ENCODE data around the gene CARS2.

Gene CARS2

DNA sequence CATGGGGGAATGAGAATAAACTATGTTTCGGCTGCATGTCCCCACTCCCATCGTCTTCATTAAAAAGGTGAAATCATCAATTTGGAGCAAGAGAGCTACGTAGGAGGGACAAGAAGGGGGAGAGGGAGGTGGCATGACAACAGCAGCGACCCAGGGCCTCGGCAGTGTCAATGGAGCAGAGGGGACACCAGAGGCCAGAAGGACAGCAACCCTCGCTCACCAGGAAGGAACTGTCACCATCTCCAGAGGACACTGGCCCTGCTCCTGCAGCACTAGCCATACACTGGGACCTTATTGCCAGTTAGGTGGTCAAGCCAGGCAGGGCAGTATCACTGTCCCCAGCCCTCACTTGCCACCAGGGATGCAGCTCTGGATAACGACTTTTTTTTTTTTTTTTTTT is 56.4 kb downstream of the CARS2 start:
- DNase-seq, result no peak

DNA sequence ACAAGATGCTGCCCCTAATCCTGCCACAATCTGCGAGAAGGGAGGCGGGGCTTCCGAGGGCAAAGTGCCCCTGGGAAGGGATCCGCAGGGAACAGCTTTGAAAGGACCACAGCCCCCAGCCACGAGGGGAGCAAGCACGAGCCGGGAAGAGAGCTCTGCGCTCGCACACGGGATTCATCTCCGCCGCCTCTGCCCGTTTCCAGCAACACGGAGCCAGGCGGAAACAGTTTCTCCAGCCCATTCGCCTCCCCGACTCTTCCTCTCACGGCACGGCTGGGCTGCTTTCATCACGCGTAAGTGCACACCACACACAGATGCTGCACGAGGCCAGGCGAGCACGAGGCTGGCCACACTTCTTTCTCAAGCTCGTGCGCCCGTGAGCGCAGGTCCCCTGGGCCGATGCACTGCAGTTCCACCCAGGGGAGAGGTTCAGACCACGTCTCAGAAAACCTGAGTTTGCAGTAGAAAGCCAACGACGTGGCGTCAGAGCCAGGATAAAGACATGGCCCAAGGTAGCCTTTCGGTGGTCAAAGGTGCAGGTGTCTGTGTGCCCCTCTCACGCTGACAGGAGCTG is 57.0 kb downstream of the CARS2 start:
- no peak for DNase-seq

DNA sequence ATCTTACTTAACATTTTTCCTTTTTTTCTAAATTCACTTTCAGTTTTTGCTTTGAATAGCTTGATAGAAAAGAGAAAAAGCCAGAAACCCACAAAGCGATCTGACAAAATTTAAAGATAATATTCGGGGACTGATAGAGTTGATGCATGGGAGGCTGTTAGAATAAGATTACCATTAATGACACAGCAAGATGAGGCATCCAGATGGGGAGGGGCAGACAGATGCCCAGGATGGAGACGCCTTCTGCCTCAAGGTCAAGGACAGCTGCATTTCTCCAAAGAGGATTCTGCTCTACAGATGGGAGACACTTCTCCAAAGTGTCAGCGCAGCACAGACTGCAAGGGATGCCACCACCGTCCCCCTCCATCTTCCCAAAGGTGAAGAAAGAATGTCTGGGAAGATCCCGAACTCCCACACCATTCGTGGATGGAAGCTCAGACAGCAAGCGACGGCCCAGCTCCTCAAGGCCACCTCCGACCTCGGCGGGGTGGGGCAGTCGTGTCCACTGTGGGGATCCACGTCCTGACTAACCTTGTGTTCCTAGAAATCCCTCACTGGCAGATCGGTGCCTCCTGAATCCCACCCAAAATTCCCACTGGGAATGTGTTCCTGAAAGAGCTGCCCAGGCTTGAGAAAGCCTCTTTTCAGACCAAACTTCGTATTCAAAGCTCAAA is 57.6 kb downstream of the CARS2 start:
- no peak for DNase-seq

DNA sequence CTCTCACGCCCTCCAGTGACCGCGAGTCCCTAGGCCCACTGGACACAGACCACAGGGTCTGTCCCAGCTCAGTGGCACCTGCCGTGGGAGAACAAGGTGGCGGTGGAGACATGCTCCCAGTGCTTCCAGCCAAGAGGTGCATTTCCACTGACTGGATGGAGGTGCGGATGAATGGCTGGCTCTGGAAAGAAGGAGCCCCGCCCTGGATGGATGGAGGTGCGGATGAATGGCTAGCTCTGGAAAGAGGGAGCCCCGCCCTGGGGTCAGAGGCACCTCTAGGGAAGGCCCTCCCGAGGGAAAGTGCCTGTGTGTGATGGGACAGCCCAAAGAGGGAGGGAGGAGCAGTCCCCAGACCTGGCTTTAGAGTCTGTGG is 58.6 kb downstream of the CARS2 start:
- no peak for DNase-seq

DNA sequence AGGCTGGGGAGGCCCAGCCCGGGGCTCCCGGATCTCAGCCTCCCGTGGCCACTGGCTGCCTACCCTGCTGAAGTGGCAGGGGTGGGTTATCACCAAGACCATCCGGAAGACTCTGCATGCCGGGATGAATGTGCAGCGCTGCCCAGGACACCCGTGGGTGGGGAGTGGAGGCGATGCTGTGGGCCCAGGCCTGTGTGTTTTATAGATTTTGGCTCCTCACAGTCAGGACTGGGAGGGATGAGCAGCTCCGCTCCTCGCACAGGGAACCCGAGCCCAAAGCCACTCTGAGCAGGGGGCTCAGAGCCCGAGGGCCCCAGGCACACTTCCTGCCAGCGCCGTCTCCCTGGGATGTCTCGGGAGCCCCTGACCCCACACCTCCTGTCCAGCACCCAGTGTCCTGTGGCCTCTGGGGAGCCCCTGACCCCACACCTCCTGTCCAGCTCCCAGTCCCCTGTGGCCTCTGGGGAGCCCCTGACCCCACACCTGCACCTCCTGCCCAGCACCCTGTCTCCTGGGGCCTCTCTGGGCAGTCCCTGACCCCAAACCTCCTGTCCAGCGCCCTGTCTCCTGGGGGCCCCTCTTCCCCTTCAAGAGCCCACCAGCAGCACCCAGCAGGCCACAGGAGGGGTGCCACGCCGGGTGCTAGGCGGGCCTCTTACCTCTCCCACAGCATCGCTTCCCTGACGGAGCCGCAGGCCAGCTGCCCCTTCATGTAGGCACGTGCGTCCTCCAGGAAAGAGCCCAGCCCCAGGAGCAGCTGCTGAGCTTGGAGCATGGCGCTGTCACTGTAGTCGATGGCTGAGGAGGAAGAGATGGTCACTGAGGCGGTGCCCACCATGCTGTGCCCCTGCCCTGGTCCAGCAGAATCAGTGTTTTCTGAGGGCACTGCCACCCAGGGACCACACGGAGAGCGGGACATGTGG is 59.2 kb downstream of the CARS2 start:
- no peak for DNase-seq

DNA sequence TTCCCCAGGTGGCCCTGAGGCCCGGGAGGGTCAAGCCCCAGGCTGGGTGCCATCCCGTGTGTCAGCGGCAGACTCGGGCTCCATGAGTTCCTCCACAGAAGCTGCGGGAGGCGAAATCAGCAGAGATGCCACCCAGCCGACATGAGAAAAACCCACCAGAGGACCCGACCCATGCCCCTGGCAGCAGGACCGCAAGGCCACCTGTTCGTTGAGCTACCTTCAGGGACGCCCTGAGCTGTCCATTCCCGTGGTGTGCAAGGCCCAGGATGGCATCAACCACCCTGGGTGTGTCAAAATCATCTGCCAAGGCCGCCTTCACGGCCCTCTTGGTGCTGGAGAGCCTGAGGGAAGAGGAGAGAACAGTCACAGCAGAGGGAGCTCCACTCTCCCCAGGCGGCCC is 60.2 kb downstream of the CARS2 start:
- no peak for DNase-seq

DNA sequence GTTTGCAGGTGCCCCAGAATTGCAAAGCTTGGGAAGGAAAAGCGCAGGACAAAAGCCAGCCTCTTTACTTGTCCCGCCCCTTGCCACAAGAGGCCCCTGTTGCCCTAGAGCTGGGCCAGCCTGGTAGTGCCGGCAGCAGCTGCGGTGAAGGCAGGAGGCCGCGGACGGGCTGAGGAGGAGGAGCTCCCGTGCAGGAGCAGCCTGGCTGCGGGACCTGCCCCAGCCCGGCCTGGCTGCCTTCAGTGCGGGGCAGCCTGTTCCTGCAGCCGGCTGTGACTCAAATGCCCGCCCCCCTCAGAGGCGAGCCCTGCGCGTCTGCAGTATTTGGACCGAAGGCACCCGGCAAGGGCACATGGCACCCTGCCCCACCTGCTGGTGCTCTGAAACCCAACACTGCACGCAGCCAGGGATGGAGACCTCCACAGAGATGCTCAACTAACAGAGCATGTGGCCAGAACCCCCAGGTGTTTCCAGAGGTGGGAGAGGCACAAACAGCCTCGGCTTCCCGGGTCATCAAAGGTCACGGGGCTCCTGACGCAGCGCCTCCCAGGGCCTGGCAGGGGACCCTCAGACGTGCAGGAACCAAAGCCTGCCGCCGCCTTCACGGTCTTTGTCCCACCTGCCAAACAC is 60.9 kb downstream of the CARS2 start:
- peak; percentile 51 for DNase-seq

DNA sequence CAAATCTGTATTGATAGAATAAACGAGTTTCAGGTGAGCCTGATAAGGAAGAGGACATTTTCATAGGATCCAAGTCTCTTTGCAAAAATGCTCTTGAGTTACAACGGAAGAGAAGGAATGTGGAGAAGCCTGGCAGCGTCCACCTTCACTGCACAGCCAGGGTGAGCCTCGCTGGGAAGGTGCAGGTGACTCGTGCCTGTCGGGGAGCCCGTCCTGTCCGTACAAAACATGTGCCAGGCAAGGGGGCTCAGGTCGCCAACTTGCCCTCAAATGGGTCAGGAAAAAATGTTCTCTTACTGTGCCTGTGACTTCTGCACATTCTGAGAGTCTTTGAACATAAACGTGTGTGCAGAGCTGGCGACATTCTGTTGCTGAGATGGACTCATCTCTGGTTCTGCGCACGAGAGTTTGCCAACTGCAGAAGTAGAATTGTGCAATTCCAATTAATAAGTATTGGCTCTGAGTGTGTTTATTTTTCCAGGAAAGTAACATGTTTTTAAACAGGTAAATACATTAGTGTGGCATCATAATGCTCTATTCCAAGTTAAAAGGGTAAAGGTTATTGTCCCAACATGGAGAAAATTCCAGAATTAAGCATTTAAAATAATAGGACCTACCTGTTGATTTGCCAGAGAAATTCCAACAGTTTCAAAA is 62.0 kb downstream of the CARS2 start:
- no peak for DNase-seq

DNA sequence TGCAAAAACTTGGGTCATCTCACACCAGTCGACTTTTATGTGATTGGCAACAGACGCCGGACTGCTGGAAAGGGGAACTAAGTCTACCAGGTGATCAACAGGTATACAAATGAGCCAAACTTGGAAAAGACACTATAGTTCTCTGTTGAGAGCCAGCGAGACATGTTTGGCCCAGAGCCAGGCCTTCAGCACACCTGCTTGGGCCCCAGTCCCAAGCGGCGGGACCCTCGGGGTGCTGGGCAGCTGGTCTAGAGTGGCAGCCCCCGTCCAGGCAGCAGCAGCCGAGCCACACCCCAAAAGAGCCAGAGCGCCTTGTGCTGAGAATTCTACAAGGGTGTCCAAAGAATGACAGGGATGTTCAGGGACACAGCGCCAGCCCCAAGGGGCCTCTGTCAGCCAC is 62.6 kb downstream of the CARS2 start:
- no peak for DNase-seq

DNA sequence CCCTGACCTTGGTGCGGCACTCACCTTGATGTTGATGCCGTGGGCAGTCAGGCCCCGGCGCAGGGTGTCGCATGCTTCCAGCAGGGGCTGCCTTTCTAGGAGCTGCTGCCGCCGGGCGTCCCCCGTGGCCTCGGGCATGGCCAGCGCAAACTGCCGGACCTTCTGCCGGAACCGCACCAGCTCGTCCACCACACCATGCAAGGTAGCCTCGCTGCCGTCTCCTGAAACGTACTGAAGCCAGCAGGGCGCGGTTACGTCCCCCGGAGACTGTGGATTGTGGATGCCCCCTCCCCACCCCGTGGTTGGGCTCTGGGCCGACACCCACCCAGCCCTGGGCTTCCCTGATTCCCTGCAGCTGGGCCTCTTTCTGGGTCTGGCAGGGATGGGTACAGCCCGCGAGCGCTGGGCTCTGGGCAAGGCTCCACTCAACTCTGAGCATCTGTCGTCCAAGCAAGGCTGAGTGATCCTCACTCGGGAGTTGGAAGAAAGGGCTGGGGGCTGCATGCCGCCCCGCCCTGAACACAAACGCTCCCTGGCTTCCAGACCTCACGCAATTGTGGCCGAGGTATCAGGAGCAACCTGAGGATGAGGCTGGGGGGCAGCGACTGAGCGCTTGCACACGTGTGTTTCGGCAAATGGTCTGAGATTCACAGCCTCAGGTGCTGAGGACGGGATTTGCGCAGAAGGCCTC is 63.5 kb downstream of the CARS2 start:
- DNase-seq, result no peak

DNA sequence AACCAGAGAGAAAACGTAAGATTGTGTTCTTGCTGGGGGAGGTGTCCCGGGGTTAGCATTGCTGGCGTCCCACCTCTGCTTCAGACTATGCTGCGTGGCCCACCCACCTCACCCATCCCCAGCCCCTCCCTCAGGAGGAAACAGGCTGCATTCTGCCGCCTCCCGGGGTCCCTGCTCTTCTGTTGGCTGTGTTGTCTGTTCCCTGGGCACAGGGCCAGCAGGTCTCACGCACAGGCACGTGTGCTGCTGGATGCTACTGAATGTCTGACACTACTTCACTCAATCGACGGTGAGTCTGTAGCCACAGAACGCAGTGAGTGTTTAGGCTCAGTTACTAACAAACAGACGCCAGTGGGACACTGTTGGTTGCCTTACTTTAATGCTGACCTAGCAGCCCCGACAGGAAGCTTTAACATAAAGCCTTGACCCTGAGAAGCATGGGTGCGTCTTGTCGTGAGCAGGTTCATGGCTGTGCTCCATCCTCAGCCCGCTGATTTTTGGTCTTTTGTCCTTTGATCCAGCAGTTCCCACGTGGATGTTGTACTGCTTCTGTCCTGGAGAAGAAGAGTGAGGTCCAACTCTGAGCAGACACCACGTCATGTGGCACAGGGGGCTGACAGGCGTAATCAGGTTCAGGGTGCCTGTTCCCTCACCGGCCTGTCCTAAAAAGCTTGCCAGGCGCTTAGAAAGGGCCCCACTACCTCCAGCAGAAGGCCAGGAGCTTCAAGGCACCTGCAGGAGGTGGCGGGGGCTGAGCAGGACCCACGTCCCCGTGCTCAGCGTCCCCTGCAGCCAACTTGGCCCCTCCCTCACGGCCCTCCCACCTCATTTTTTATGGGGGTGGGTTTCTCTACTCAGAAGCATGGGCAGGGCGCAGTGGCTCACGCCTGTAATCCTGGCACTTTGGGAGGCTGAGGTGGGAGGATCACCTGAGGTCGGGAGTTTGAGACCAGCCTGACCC is 64.6 kb downstream of the CARS2 start:
- no peak for DNase-seq

DNA sequence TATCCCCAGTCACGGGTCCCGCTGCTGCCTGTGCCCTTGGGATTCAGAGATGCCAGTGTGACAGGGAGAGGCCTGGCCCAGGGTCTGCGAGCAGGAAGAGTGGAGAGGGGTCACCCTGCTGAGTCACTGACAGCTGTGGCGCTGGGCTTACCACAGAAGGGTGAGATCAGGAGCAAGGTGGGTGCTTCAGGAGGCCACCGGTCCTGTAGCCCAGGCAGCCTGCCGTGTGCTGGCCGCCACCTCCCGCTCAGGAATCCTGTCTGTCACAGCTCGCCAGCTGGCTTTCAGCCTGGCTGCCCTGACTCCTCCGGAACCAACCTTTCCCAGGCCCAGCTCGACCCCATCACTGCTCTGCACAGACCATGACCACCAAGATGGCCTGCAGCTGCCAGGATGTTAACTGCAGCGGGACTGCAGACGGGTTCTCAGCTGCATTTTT is 65.3 kb downstream of the CARS2 start:
- no peak for DNase-seq

DNA sequence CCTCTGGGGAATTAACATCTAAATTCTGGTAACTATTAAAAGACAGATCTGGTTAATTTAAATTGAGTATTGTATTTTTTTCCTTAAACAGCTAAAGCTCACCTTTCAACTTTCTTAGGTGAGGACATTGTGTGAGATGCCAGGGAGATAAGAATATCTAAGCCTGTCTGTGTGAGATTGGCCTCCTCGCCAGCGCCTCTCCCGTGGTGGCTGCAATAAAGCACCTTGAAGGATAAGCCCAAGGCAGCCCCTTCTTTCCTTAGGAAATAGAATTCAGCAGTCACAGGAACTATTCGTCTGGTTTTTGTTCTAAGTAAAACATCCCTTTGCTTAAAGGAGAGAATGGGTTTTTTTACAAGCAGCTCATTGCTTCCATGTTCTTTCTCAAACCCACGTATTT is 66.0 kb downstream of the CARS2 start:
- DNase-seq, result no peak

DNA sequence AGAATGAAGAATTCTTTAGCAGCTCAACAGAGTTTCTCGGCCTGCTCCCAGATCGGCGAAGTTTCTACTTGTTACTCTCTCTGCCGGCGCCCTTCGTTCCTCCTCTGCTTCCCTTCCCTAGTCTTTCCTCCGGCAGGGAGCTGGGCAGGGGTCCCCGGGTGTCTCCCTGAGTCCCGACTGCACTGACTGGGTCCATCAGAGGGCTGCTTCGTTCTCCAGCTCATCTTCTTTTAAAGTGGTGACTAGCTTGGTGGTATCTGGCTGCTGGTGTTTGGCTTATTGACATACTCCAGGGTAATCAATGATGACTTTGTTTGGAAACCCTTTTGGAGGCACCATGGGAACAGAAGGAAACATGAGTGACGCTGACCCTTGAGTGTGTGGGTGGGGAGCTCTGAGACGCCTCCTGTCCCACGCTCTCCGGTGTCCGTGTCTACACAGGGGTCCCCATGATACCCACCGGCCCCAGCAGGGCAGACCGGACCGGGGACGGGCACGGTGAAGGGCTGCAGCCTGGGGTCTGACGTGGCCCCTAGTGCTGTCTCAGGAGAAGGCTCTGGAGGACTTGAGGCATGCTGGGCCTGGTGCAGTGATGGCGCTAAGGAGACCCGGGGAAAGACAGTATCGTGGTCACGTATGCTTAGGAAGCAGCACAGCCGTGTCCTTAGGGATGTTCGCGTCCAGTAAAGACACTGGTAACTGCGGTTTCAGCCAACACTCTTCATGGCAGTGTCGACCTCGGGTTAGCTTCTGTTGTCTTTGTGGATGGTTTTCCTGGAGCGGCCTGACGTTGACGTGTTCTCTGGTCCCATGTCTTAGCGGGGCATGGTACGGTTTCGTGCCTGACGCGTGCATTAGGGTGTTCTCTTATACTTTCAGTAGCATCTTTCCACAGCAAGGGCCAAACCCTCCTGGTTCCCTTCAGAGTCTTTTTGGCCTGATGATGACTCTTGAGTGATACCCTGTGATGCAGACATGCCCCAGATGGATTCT is 66.8 kb downstream of the CARS2 start:
- DNase-seq, result no peak

DNA sequence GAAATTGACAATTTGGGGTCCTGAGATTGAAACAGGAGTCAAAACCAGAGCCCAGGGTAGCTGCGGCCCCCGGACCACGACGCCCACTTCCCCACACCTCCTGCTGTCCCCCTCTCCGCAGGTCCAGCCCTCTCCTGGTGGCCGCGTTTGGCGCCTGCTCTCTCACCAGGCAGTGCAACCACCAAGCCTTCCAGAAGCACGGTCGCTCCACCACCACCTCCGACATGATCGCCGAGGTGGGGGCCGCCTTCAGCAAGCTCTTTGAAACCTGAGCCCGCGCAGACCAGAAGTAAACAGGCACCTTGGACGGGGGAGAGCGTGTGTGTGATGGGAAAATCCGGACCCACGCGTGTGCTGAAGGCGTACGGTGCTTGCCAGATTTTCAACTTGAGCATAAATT is 67.7 kb downstream of the CARS2 start:
- no peak for DNase-seq

DNA sequence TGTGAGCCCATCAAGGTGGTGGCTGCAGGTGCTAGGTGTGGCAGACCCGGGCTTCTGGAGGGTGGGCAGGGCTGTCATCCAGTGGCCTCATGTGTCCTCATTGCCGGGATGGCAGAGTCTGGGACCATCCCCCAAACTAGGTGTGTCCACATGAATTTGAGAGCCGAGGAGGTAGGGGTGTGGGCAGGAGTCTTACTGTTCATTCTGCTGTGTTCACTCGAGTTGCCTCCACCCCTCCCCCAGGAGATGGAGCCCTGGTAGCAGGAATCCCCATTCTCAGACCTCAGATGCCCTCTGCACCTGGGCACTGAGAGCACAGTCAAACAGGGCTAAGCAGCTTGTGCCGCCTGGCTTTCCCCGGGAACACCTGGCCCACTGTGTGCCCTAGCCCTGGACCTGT is 68.2 kb downstream of the CARS2 start:
- no peak for DNase-seq

DNA sequence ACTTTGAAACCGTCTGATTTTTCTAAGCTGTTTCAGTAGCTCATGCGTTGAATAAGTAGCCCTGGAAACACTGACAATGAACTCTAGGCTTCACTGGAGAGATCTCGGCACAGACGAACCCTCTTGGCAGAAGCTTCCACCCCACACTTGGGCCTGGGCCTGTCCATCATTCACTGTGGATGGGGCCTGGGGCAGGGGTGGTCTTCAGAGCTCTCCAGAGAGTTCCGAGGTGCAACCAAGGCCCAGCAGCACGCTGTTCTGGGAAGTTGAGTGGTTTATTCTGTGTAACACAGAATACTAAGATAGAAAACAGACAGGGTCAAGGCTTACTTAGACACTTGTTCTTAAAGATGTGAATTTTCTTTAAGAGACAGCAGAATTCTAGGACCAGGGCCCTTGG is 68.6 kb downstream of the CARS2 start:
- no peak for DNase-seq

DNA sequence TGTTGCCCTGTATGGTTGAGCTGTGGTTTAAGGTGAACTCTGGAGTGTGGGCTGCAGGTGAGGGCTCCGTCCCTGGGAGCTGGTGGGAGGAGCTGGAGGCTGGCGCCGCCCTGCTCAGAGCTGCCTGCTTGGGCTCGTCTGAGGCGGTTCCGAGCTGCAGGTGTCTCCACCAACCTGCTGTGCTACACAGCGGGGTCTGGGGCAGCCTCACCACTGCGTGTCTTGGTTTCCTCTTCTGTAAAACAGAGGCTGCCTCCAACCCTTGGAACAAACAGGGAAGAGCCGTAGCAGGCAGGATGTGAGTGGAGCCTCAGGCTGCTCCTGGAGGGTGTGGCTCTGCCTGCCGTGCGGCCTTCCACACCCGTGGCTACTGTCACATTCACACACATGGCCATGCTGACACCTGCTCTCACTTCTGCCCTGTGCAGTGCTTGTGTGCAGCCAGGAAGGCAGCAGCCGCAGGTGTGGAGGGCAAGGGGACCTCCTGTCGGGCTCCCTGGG is 69.2 kb downstream of the CARS2 start:
- DNase-seq, result no peak

DNA sequence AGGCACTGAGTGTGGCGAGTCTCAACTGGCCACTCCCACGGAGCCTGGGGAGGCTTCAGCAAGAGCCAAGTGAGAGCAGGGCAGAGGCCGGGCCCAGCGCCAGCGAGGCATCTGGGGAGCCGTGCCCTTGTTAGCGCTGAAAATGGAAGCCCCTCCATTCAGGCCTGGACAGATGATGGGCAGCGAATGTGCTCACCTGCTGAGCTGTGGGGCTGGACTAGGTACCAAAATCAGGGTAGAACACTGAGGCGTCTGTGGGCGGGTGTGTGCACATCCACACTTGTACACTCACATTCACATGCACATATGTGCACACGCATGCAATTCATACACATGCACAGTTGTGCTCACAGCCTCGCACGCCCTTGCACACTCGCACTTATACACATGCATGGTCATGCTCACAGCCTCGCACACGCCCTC is 69.9 kb downstream of the CARS2 start:
- no peak for DNase-seq

Data from activated CD4-positive, alpha-beta T cell treated with anti-CD3 and anti-CD28 coated beads for 48 hours (primary cell).